ENCODE results near the gene EIF3A. TPM values are rescaled to one million over a fixed set of nuclear protein-coding genes. Genes with fewer than 3 reads are reported as not detected.

The EIF3A gene
- total and polyA plus RNA-seq, 9 of the 15 experiments (the other 6 are each of a cell fraction or from before 2014, with no cell fraction given) = 19.6 to 163 (median 102) TPM

- Histone ChIP-seq H2AFZ (ENCODE audit: low read depth, low read length) (no peak overlapping the region), H3K9ac (ENCODE audit: insufficient read depth in 1 of 2, low read depth in 2 of 2, low read length in 2 of 2) (no peak overlapping the region), H3K36me3 (ENCODE audit: control insufficient read depth, insufficient read depth, low read length) (no peaks in the 10 kb centered on the region), H3K9me1 (ENCODE audit: control insufficient read depth, insufficient read depth, low read length) (no peaks in the 10 kb centered on the region), H4K20me1 (replicated peaks; ENCODE audit: control insufficient read depth, insufficient read depth, low read length) (no peaks in the 10 kb centered on the region), H3K4me1 (replicated peaks in 1 of 2; ENCODE audit: control insufficient read depth in 2 of 2, insufficient read depth in 2 of 2, low read length in 2 of 2) (no peaks in the 10 kb centered on the region), H3K27me3 (ENCODE audit: control insufficient read depth in 2 of 2, insufficient read depth in 2 of 2, low read length in 2 of 2) (peaks cover 0 to 14% of the 10 kb centered on the region in 2 experiments; a peak in 3 of 5 replicates), H3K4me2 (ENCODE audit: insufficient read depth, low read length) (no peak overlapping the region), H3K4me3 (no peak overlapping the region), H3K9me3 (replicated peaks; ENCODE audit: control insufficient read depth, insufficient read depth, low read depth, low read length) (no peaks in the 10 kb centered on the region), H3K27ac (ENCODE audit: extremely low read depth, low read depth, low read length) (no peak overlapping the region), H3K79me2 (ENCODE audit: control insufficient read depth, insufficient read depth, low read length) (no peaks in the 10 kb centered on the region)
- in situ Hi-C loops (cut with MboI) = no loop called here
- intact Hi-C loops (cut with micrococcal nuclease) = no loop called here
- TF ChIP-seq ZNF583 (CRISPR knock-in tag; IDR thresholded peaks at IDR 0.05) = no peak
- no peak for TF ChIP-seq SUPT5H (IDR thresholded peaks at IDR 0.05)
- TF ChIP-seq ZNF23 (CRISPR knock-in tag; IDR thresholded peaks at IDR 0.05) = no peak
- DNase-seq (ENCODE audit: extremely low read depth in 1 of 4, low spot score in 3 of 4) = no peak
- no peak for ATAC-seq
- no peak for FAIRE-seq
- BruUV-seq (replicated peaks) = no TSS peak
- CTCF ChIA-PET (ENCODE audit: low intra/inter-chr PET ratio) = no interaction called here
- WGBS (ENCODE audit: insufficient coverage, low coverage, missing lambda C conversion rate) = 0% methylated on average over 3 of the region's 3 CpGs
- POLR2A ChIA-PET = no interaction called here
Observed at GRCh38 chr10:118993214-118993613, 87.4 kb downstream of the EIF3A start.

- no TSS peak for BruUV-seq (replicated peaks)
- H3K27ac ChIP-seq (ENCODE audit: extremely low read depth, low read depth, low read length) = no peak overlapping the region
- ChIA-PET CTCF (ENCODE audit: low intra/inter-chr PET ratio) (no interaction called here), POLR2A (no interaction called here)
- H3K4me3 ChIP-seq = no peak overlapping the region
- H3K79me2 ChIP-seq (ENCODE audit: control insufficient read depth, insufficient read depth, low read length) = no peaks in the 10 kb centered on the region
- intact Hi-C loops (cut with micrococcal nuclease) (no loop called here), in situ Hi-C loops (cut with MboI) (no loop called here)
- H3K9me3 ChIP-seq (replicated peaks; ENCODE audit: control insufficient read depth, insufficient read depth, low read depth, low read length) = no peaks in the 10 kb centered on the region
- ATAC-seq = no peak
- FAIRE-seq = no peak
- no peak overlapping the region for H3K4me2 ChIP-seq (ENCODE audit: insufficient read depth, low read length)
- no peaks in the 10 kb centered on the region for H3K9me1 ChIP-seq (ENCODE audit: control insufficient read depth, insufficient read depth, low read length)
- peaks cover 0 to 12% of the 10 kb centered on the region in 2 experiments; a peak in 2 of 5 replicates for H3K27me3 ChIP-seq (ENCODE audit: control insufficient read depth in 2 of 2, insufficient read depth in 2 of 2, low read length in 2 of 2)
- H3K36me3 ChIP-seq (ENCODE audit: control insufficient read depth, insufficient read depth, low read length) = no peaks in the 10 kb centered on the region
- H3K4me1 ChIP-seq (replicated peaks in 1 of 2; ENCODE audit: control insufficient read depth in 2 of 2, insufficient read depth in 2 of 2, low read length in 2 of 2) = no peaks in the 10 kb centered on the region
- H3K9ac ChIP-seq (ENCODE audit: insufficient read depth in 1 of 2, low read depth in 2 of 2, low read length in 2 of 2) = no peak overlapping the region
- DNase-seq (ENCODE audit: extremely low read depth in 1 of 4, low spot score in 3 of 4) = no peak
- H4K20me1 ChIP-seq (replicated peaks; ENCODE audit: control insufficient read depth, insufficient read depth, low read length) = no peaks in the 10 kb centered on the region
- WGBS (ENCODE audit: insufficient coverage, low coverage, missing lambda C conversion rate) = 0% methylated on average over 2 of the region's 2 CpGs
- no peak overlapping the region for H2AFZ ChIP-seq (ENCODE audit: low read depth, low read length)
- TF ChIP-seq PREB (CRISPR knock-in tag; IDR thresholded peaks at IDR 0.05) (no peak), XRCC5 (IDR thresholded peaks at IDR 0.05; ENCODE audit: low read depth, low read length) (no peak), ZNF655 (CRISPR knock-in tag; IDR thresholded peaks at IDR 0.05) (no peak), MTA1 (IDR thresholded peaks at IDR 0.05; ENCODE audit: borderline replicate concordance) (no peak)
Observed at GRCh38 chr10:118992496-118992895, 88.1 kb downstream of the EIF3A start.

Measured in K562 (cell line).